NCI-H526 treated with DMSO at 0.1 percent for 48 hours (cell line): ENCODE data around the gene CRB1.
"Not testable (repeated sequence)": the region's sequence is repeated elsewhere in the genome, so short reads cannot be mapped to it uniquely, and the experiment has no call there.

Experiments
- DNase-seq: peaks from one replicate; lab custom pipeline; 2025; lab: John Stamatoyannopoulos, UW

Gene CRB1

DNA sequence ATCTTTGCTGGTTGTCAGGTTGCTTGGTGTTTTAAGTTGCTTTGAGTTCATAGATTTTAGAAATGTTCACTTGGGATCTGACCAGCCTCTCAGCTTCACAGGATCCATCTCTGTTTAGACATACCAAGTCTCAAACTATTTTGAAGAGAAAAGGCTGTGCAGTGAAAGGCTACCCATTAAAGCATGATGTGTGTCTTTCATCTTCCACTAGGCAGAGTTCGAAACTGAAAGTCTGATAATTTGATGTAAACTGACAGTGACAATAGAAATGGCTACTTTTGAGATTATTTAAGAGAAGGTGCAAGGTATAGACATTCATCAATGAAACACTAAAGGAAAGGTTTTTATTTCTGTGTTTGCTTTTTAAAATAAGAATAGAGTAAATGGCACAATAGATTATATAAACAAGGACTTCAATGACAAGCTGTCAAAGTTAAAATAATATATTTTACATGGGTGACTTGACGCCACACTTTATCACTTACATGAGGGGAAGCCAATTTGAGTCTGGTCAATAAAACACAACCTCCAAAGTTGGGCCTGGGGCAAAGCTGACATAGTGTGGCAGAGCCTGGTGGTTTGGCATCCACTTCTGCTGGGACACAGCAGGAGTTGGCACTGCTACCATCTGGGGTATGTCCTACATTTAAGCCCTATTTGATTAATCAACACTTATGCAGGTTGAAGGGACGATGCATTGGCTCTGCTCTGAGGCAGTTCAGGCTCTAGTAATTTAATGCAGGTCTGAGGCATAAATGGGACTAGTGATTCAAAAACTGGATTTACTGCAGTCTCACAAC lies 197.7 kb downstream of the CRB1 start:
- DNase-seq: no peak

DNA sequence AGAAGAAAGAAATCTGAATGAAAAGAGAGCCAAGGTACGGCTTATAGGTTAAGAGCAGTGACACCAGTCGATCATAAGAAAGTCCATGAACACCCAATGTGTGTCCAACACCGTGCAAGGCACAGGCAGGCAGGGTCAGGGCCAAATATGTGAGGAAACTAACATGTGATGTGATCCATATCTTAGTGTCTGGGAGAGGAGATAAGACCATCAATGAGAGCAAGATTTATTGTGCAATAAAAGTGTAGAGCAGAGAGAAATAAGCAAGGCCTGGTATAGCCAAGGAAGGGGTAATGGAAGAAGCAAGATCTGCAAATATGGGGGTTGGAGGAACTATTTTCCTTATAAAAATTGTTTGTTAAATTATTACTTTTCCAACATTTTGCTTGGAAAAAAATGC lies 198.8 kb downstream of the CRB1 start:
- no peak for DNase-seq

DNA sequence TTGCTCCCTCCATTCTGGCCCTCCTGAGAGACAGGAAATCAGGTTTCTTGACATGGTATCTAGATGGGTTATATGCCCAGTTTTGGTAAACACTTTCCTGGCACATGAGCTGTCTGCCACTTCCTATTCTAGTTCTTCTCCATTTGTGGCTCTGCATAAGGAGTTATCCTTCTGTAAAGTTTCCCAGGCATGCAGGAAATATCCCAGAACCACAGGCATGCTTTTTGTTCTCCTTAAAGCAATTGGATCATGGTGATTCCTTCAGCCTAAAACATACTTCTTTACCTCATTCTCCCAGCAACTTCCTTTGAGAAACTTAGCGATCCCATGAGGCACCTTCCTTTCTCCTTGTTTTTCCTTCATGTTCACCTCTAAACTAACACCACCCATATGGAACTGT lies 199.8 kb downstream of the CRB1 start:
- no peak for DNase-seq

DNA sequence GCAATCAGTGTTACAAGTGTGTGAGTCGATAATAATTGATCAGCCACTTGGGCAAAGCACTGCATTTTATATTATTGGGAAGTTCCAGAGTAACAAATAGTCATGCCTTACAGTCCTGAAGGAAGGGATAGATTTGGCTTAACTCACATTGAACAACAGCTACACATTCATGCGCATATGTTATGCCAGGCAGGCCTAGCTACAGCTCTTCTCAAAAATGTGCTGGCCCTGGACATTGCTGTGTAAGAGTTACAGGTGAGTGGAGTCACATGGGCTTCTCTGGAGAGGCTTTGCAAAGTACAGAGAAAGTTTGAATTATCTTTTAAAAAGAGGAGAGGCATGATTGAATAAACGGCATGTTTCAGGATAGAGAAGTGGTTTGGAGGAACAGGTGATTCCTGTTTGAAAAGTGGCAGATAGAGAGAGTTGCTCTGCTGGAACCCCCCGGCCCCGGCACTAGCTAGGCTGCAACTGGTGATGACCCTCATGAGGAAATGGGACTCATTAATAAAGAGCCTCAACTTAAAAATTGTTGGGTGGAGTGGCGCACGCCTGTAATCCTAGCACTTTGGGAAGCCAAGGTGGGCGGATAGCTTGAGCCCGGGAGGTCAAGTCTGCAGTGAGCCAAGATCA lies 200.6 kb downstream of the CRB1 start:
- DNase-seq: no peak

DNA sequence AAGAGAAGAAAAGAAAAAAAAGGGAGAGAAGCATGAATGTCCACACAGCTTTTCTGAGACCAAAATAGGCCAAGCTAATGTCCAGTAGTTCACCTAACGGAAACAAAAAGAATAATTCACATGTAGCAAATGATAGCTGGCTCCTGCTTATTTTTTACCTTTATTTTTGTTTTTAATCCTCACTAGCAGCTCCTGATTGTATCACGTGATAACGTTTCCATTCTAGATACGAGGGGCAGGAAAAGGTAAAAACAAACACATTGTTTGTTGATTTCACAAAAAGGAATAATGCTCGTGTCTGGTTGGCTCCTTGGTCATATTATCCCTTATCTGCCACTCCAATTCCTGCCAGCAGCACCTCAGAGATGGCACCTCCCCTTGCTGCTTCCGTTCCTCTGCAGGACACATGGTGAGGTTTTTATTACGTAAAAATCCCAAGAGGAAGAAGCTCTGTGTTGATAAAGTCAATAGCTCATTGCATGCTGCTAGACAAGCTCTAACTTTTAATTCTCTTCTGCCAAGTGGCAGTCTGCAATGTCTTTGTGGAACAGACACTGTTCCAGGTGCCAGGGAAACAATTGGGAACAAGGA lies 201.7 kb downstream of the CRB1 start:
- DNase-seq: no peak

DNA sequence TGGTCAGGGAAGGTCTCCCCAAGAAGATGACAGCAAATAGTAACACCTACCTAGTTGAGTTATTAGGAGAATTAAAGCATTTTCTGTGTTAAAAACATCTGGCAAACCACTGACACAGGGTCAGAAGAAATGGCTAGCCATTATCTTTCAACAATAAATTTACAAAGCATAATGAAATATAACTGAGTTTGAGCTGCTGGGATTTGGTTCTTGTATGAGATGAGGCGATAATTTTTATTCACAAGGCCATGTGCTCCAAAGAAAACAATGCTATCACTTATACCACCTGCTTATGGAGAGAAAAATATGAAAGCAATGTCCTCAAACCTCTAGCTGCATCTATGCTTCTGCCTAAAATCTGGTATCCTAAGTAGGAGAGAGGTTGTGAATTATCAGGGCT lies 202.3 kb downstream of the CRB1 start:
- DNase-seq: no peak

DNA sequence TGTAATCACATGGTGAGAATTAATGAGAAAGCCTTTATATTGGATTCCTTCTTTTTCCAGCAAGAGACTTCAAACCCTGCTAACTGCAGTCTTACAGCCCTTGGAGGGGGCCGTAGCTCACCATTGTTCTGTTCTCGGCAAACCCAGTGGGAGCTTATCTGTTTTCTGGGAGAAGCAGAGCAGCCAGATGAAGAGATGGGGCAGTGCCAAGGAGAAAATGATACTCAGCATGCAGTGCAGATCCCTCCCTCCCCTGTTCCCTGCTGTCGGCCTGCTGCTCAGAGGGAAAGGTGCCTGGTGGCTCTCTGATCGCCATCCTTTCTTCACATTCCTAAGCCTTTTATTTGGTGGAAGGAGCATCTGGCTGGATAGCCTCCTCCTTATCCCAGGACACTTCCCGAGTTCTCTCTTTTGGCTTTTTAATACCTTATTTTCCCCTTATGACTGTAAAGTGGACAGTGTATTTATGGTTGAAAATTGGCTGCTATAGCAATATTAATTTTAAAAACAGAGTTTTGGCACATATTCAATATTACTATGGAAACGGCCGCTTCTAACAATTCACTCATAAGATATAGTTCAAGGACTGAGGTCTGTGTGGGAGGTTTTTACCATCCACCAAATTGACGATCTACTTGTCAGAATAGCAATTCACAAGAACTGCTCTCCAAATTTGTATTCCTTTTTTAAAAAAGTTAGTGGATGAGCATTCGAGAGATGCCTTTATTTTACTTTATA lies 203.4 kb downstream of the CRB1 start:
- DNase-seq: no peak

DNA sequence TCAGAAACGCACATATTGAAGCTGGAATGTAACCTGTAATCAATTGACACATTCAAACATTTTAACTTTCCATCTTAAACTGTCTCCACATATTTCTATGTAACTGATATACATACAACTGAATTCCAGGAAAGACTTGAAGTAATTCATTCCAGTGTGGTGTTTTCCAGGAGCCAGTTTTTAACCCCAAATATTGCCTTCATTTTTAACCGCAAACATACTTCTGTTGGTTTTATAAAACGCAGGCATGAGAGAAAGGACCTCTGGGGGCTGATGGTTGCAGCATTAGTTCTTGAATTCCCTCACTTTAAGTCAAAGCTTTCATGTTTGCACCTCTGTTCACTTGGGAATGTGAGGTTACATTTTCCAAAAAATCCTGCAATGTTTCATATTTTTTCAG lies 204.1 kb downstream of the CRB1 start:
- DNase-seq: no peak

DNA sequence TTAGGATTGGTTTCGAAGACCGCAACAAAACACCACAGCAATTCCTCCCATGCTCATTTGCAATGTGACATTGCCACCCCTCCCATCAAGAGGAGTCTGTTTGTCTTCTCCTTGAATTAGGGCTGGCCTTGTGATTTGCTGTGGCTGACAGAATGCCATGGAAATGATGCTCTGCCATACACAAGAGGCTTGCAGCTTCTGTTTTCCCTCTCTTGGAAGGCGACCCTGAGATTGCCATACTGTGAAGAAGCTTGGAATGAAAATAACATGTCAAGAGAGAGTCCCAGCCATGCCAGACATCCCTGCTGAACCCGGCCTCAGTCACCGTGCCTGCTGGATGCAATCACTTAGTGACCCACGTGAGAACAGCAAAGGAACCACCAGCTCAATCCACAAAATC lies 212.4 kb downstream of the CRB1 start:
- DNase-seq: no peak

DNA sequence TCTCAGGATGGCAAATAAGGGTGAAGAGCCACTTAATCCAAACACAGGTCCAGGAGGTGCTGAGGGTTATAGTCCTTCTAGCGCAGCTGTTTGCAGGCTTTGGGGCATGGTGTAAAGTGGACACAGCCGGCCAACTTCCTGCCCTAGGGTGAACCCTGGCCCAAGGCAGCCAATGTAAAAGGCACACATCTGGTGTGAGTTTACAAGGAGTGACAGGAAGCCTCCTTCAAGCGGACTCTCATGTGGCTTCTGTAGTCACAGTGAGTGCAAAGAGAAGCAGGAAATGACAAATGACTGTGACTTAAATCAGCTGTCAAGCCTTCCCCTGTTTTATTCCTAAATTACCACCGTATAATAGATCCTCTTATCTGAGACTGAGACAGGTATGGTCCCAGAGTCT lies 213.0 kb downstream of the CRB1 start:
- DNase-seq: no peak

DNA sequence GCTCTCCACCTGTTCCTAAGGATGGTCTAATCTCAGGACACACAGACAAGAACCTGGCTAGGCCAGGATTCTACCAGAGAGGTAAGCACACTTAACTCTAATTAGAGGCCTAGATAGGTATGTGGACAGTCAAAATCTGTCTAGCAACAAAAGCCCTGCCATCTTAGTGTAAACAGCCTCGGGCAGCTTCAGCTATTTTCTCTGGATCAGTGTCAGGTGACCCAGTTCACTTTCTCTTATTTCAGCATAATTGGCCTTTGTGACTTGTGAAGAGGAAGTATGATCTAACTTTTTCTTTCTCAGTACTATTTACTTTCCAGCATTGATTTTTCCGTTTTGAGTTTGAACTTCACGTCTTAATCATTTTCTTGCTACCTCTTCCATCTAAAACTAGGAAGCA lies 217.7 kb downstream of the CRB1 start:
- DNase-seq: no peak

DNA sequence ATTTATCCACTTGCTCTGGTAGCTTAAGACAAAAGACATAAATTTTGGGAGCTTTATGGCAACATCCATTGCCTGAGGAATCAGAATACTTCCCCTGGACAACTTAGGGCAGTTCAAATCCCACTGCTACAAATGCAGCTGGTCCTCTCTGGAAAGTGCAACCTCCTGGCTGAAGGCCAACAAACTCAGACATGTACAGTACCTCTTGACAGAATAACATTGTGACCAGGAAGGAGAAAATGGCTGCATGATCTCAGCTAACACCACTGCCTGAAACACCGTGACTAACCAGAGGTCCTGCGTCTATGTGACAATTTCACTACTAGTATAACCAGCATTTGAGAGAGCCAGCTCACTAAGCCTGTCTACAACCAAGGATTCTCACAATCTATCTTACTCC lies 218.9 kb downstream of the CRB1 start:
- DNase-seq: no peak

DNA sequence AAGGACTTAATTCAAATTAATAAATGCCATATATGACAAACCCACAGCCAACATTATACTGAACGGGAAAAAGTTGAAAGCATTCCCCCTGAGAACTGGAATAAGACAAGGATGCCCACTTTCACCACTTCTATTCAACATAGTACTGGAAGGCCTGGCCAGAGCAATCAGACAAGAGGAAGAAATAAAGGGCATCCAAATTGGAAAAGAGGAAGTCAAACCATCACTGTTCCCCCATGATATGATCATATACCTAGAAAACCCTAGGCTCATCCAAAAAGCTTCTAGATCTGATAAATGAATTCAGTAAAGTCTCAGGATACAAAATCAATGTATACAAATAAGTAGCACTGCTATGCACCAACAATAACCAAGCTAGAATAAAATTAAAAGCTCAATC lies 223.5 kb downstream of the CRB1 start:
- not testable (repeated sequence) for DNase-seq

DNA sequence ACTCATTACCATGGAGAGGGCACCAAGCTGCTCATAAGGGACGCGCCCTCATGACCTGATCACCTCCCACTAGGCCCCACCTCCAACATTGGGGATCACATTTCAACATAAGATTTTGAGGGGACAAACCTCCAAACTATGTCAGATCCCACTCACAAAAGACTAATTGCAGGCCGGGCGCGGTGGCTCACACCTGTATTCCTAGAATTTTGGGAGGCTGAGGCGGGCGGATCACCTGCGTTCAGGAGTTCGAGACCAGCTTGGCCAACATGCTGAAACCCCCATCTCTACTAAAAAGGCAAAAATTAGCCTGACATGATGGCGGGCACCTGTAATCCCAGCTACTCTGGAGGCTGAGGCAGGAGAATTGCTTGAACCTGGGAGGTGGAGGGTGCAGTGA lies 228.7 kb downstream of the CRB1 start:
- no peak for DNase-seq

DNA sequence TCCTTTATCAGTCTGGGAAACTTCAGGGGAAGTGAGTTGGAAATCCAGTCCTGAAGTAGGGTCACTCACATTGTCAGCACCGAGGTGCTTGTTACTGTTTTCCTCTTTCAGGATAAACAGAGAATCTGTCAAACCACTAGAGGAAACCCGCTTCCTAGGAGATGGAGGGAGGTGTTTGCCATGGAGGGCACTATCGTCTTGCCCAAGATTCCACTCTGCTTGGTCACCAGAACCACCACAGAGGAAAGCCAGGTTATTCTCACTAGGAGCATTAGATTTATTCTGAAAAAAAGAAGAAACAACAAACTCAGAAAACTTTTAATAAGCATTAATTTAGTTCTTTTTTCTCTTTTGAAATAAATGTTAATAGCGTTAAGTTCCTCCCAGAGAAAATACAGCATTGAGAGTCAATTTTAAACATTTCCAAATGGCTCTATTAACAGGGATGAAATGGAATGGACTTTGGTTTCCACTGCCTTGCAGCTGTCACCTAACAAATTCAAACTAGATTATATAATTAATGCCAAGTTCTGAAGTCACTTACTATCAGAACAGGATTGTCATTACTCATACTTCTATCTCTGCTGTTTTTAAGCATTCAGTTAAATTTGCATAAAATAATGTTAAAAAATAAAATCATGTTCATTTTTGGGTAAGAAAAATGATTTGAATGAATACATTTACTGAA lies 242.8 kb downstream of the CRB1 start:
- DNase-seq: no peak

DNA sequence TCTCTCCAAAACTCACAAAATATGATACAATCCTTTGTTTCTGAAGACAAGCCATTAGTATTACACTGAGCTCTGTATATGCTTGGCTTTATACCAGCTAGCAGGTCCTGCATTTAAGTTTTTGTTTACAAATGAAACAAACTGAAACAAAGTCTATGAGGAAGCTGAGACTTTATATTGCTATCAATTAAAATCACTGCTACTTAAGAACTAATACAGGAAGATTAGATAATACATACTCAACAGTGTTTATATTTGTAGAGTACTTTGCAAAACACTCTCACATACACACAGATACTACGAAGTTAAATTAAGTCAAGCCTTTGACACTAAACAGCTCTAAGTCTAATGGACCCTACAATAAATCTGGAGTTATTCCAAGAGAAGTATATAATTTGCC lies 247.4 kb downstream of the CRB1 start:
- no peak for DNase-seq

DNA sequence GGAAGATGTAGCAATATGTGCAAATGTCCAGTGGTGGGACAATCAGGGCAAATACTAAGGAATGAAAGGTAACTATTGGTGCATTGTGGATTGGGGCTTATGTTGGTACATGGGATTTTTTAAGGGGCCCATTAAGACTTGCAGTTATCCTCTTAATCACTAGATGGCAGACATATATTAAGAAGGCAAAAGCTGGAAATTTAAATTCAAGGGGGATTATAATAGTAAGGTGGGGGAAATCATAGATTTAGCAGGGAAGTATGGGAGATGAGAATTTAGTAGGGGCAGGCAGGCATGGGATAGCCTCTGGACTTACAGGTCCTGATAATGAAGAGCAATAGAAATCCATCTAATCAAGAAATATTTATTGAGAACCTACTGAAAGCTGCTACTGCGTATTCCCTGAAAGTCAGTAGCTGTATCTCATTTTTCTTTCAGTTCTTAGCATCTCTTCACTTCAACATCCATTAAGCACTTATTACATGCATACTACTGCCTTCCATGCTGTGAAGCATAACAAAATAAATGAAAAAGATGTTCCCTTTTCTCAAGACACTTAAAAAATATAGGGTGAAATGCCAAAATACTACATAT lies 251.8 kb downstream of the CRB1 start:
- no peak for DNase-seq

DNA sequence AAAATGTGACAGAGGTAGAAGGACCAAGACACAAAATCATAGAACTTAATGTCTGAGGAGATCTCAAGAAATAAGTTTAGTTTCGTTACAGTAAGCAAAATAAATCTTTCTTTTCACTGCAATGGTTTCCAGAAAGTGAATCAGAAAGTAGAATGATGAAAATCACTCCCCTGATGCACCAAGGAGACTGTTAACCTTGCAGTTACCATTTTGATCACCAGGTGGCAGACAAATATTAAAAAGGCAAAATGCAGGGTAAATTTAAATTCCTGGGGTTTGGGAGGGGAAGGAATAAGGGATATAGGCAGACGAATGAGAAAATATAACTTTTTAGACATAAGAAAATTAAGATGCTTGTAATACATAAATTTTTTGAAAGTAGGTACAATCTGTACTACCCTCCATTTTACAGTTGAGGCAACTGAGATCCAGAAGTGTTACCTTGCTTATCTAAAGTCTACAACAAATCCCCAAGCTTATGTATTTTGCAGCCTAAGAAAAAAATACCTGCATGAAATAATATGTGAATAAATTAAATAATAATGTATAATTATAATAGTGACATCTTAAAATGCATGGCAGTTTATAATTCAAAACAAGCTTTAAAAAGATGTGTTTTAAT lies 253.2 kb downstream of the CRB1 start:
- DNase-seq: no peak

DNA sequence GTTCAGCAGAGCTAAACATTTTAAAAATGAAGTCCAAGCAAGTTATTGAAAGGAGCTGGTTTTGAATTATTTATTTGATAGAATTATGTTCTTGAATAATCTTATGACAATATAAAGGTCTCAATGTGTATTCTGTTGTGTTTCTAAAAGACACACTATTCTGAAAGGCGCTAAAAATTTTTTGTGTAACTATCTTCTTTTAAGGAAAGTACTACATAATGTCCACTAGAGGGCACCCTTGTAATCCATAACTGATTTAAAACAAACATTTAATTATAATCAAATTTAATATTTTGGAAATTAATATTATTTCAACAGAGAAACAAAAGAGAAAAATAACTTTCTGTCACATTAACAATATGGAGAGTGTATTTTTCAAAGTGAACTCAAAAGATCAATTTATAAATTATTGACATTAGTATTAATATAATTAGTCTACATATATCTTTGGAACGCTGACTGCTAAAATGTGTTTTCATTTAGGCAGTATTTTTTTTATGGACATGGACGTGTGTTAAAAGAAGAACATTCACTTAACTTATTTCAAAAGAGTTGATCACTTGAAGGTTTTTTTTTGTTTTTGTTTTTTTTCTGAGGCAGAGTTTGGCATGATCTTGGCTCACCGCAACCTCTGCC lies 258.8 kb downstream of the CRB1 start:
- no peak for DNase-seq
